NCI-H226 (cell line): ENCODE results near the gene TIGD7.

Experiments used
- DNase-seq: peaks from one replicate; pipeline ENCODE4 v3.0.0-alpha.2; 2015

Gene TIGD7

GRCh38 chr16:3305109-3306068 lies at the start of gene TIGD7, which contains the start of gene ZNF75A:
Gene TIGD7 (minus strand): TSS chr16:3305430. CDS start chr16:3300614, 4,816 bp downstream.
Gene ZNF75A (plus strand): TSS chr16:3305497. CDS start chr16:3308429, 2,932 bp downstream.
- DNase-seq, result peak; percentile 78

DNA sequence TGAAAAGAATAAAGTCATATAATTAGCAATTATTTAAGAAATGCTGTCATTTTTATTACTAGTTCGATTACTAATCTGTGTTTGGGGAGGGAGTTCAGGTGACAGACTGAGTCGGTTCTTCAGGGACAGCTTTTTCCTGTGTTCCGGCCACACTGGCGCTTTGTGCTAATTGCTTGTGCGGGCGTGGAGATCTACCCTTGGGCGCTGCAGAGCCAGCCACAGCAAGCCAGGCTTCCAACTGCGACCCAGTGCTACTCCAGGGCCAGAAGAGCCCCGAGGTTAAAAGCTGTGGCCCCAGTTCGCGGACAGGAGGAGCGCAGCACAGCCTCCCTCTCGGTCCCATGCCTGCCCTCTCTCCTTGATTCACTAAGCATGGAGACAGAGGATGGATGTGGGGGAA lies 43.9 kb upstream of the TIGD7 start:
- DNase-seq, result no peak

GRCh38 chr16:3348547-3349167 lies 43.4 kb upstream of the TIGD7 start:
- no peak for DNase-seq

GRCh38 chr16:3347586-3347985 lies 42.4 kb upstream of the TIGD7 start:
- no peak for DNase-seq

GRCh38 chr16:3346041-3346440 lies 40.8 kb upstream of the TIGD7 start:
- no peak for DNase-seq

DNA sequence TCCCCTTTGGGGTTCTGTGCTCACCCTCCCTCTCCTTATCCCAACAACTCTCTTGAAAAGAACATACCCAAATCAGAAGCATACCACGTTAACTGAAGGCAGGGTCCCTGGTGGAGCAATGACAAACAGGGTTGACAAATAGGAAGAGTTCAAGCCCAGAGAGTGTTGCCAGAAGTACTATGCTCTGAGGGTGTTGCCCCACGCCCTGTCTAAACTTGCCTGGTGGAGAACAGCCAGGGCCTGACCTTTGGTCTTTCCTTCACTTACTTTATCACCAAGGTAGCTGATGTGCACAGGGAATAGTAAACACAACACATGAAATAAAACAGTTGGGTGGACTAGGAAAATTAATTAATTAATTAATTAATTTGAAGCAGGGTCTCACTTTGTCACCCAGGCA lies 23.4 kb upstream of the TIGD7 start:
- no peak for DNase-seq

GRCh38 chr16:3328104-3328503 lies 22.9 kb upstream of the TIGD7 start:
- DNase-seq, result no peak

DNA sequence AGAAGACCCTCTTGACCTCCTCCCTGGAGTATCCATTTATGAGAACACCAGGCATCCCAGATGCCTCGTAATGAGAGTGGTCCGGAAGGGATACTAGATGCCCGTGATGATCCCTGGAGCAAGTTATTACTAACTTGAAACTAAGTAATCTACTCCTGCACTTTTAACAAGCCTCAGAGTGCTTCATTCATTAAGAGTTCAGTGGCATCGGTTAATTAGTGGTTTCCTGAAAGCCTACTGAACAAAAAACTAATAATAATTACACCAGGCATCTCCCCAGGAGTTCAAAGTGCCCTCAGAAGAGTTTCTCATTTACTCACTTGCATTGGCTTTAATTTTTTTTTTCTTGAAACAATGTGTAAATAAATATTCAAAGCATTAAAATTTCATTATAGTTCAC lies 22.3 kb upstream of the TIGD7 start:
- DNase-seq, result no peak

GRCh38 chr16:3321816-3322215 lies 16.6 kb upstream of the TIGD7 start:
- no peak for DNase-seq

GRCh38 chr16:3317315-3317999 lies 12.2 kb upstream of the TIGD7 start:
- DNase-seq, result no peak

GRCh38 chr16:3311496-3311895 lies 6.3 kb upstream of the TIGD7 start:
- no peak for DNase-seq

- DNase-seq, result no peak
These were observed 848 bp upstream of the TIGD7 start for GRCh38 chr16:3306078-3306477.

DNA sequence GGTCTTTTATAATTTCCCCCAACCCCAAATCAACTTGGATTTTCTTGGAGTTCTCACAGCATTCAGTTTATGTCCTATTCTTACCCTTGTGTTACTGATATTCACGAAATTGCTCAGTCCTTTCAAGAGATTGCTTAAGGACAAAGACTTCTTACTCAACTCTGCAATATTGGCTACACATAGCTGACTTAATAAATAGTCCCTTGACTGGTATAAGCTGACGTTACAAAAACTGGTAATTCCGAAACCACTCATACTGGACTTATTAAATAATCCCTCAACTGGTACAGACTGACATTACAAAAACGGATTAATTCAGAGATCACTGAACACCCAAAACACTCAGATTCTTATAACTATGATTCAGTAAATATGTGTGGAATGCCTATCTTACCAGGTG lies 860 bp downstream of the TIGD7 start:
- no peak for DNase-seq

DNA sequence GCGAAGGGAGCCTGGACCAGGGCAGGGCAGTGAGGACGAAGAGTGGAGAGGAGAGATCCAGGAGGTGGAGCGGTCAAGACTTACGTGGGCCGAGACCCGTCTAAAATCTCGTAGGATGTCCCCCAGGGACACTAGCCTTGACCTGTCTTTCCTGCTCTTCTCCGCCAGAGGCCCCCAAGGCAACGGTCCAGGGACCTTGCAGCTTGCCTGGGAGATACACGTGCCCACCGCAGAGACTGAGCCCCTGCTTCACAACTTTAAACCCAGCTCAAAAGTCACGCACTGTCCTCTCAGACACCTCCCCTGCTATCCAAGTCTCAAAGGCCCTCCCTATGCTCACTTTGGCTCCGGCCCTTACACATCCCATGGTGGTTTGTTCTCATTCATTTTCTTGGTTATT lies 9.4 kb downstream of the TIGD7 start:
- no peak for DNase-seq

- DNase-seq, result no peak
These were observed 10.0 kb downstream of the TIGD7 start for GRCh38 chr16:3295209-3295608.

GRCh38 chr16:3292604-3293003 lies 12.6 kb downstream of the TIGD7 start:
- DNase-seq, result peak; percentile 50

GRCh38 chr16:3289998-3290673 lies 15.1 kb downstream of the TIGD7 start:
- DNase-seq, result no peak

DNA sequence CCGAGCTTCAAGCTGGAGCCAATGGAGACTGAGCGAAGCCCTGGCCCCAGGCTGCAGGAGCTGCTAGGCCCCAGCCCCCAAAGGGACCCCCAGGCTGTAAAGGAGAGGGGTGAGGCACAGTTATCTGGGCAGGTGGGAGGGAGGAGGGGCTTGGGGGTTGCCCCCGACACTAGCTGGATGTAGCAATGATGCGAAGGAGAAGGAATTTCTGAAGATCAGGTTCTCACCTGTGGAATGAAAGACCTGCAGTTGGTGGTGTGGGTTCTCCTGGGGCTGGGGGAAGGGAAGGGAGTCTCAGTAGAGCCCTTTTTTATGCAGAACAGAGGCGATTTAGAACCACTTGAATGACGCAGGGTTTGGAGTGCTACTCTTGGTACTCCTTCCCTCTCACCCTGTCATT lies 20.1 kb downstream of the TIGD7 start:
- DNase-seq, result no peak

DNA sequence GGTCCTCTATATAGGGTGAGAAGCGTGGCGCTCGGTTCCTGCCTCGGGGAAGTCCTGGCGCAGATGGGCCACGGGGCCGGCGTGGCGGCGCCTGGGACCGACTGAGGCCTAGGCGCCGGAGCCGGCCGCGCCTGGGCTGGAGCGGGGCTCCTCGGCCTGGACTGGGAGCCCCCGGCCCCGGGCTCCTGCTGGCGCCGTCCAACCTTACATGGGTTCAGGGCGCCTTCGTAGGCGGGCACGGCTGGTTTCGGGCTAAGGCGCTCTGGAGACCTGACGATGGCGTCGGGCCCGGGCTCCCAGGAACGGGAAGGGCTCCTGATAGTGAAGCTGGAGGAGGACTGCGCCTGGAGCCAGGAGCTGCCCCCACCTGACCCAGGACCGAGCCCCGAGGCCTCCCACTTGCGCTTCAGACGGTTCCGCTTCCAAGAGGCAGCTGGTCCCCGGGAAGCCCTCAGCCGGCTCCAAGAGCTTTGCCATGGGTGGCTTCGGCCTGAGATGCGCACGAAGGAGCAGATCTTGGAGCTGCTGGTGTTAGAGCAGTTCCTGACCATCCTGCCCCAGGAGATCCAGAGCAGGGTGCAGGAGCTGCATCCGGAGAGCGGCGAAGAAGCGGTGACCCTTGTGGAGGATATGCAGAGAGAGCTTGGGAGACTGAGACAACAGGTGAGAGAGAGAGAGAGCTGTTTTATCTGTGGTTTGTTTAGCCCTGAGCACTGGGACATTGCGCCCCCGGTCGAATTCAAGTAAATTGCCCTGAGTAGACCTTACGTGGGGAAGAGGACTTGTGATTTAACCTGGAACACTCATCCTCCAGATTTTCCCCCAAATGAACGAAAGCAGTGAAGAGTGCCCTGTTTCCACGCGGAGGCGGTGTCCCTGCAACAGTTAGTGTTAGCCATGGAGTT lies 21.4 kb downstream of the TIGD7 start:
- no peak for DNase-seq

- peak; percentile 98 for DNase-seq
These were observed 22.3 kb downstream of the TIGD7 start, which contains the start of gene ZNF263 for GRCh38 chr16:3282730-3283542. Gene ZNF263 (plus strand): TSS chr16:3283491. CDS start chr16:3283819, 328 bp downstream.
